GM19452 (cell line): ENCODE results near the gene CILP2.

Experiments used
- ATAC-seq: cut with Tn5 transposase; IDR thresholded peaks from one replicate; pipeline ENCODE4 v1.9.1; 2021; ENCODE audit not compliant: unreplicated experiment

CILP2 gene

DNA sequence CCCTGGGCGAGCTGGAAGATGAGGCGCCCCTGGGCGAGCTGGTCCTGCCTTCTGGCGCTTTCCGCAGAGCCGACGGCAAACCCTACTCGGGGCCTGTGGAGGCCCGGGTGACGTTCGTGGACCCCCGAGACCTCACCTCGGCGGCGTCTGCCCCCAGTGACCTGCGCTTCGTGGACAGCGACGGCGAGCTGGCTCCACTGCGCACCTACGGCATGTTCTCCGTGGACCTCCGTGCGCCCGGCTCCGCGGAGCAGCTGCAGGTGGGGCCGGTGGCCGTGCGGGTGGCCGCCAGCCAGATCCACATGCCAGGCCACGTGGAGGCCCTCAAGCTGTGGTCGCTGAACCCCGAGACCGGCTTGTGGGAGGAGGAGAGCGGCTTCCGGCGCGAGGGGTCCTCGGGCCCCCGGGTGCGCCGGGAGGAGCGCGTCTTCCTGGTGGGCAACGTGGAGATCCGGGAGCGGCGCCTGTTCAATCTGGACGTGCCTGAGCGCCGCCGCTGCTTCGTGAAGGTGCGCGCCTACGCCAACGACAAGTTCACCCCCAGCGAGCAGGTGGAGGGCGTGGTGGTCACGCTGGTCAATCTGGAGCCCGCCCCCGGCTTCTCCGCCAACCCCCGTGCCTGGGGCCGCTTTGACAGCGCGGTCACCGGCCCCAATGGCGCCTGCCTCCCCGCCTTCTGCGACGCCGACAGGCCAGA is 6.3 kb downstream of the CILP2 start:
- no peak for ATAC-seq

- no peak for ATAC-seq
These were observed 7.0 kb downstream of the CILP2 start for GRCh38 chr19:19544954-19545591.

- ATAC-seq, result no peak
These were observed 7.6 kb downstream of the CILP2 start for GRCh38 chr19:19545707-19546106.

DNA sequence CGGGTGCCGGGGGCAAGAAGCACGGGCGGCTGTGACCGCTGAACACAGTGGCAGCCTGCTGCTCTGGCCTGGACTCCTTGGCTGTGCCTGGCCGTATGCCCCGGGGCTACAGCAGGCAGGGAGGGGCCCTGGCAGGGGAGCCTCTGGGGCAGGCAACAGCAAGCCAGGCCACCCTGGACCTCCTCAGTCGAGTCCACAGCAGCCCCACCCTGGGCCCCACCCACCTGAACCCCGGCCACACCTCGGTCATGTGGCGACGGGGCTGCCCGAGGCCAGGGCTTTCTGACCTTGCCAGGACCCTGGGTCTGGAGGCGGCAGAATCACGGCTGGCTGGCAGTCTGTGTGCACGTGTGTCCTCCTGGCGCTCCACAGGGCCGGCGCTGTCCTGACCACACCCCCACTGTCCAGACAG is 8.7 kb downstream of the CILP2 start:
- no peak for ATAC-seq

DNA sequence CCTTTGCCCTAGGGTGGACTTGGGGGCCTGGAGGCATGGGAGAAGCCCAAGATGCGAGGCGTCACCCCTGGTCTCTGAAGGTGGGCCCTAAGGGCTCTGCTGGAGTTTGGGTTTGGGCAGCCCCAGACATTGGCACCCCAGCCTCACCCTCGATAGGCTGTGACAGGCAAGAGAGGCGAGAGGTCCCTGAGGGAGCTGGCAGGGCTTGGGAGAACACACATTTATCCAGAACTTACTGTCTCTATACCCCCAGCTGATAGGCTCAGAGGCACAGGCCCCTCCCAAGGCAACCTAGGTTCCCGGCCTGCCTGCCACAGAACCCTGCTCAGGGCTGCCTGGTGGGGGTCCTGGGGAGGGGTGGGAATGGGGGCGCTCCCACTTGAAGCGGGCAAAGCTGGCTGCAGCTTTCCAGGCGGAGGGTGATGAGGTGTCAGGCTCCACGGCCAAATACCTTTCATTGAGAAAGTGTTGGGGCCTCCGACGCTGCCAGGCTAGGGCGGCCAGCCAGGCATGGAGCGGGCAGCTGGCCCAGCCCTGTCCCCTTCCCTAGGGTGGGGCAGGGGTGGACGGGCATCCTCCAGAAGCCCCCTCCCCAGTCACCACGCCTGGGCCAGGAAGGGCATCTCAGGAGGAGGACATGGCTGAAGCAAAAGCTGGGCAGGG is 9.7 kb downstream of the CILP2 start:
- no peak for ATAC-seq

- no peak for ATAC-seq
These were observed 11.1 kb downstream of the CILP2 start for GRCh38 chr19:19548915-19549759.

DNA sequence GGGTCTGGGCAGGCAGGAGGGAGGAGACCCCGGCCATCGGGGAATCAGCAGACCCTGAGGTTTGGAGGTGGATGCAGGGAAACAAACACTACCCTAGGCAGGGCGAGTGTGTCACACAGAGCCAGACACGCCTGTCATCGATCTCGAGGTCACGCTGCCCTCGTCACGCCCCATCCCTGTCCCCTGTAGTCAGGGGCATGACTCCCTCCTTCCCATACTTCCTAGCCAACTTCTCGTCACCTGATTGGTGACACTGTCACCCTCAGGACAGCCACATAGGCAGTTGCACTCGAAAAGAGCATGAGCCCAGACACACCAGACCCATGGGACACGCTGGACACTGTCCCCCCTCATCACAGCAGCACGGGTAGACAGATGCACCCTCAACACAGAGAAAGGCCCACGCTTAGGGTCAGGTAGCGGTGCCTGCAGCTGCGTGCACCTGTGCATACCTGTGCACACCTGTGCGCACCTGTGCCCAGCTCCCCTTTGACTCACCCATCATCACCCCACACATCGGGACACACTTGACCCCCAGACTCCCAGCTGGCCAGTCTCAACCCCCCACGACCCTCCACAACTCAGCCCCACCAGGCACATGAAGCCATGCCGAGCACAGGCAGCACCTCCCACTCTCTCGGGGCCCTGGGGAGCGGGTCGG is 11.9 kb downstream of the CILP2 start:
- no peak for ATAC-seq

DNA sequence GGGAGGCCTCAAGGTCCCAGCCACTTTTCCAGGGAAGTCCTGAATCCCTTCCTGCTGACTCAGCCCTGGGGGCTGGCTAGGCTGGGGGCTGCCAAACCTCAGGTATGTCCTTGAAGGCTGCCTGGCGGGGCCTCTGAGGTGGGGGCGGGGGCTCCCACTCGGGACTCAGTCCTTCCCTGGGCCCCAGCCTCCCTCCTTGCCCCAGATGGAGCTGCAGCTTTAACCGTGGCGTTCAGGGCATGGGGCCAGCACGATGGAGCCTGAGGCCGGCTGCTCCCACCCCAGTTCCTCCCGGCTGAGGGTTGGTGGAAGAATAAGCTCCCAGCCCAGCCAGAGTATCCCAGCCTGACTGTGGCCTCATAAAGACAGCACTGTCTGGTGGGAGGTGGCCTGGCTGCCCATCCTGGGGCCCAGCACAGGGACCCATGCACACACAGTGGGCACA is 12.4 kb downstream of the CILP2 start:
- ATAC-seq, result no peak

GRCh38 chr19:19550972-19551852 is 13.1 kb downstream of the CILP2 start:
- ATAC-seq, result no peak

DNA sequence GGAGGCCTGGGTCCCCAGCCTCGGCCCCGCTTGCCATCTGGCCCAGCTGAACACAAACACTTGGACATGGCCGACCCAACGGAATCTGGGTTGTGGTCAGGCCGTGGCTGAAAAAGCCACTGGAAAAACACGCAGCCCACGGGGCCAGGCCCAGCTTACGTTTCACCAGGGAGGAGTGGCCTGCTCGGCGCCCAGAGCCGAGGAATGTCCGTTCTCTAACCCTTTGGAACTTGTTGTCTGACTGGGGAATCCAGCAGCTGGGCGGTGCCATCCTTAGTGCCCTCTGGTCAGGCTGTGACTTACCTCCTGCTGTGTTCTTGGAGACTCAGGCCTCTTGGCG is 13.8 kb downstream of the CILP2 start:
- no peak for ATAC-seq

DNA sequence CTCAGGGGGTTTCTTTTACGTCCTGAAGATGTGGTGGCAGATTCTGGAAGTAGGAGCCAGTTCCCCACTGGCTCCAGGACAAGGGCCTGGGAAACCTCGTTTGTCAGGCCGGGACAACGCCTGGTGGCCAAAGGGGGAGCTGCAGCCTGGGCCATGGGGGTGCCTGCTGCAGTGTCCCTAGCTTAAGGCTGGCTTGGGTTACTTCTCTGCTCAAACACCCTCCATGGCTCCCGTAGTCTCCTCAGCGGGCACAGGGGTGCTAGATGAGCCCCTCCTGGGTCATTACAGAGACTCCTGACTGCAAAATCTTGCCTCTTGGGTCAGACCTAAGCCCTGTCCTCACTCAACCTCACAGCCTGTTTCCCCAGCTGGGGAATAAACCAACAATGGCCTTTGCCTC is 14.7 kb downstream of the CILP2 start:
- no peak for ATAC-seq

GRCh38 chr19:19553670-19554069 is 15.6 kb downstream of the CILP2 start:
- ATAC-seq, result no peak

DNA sequence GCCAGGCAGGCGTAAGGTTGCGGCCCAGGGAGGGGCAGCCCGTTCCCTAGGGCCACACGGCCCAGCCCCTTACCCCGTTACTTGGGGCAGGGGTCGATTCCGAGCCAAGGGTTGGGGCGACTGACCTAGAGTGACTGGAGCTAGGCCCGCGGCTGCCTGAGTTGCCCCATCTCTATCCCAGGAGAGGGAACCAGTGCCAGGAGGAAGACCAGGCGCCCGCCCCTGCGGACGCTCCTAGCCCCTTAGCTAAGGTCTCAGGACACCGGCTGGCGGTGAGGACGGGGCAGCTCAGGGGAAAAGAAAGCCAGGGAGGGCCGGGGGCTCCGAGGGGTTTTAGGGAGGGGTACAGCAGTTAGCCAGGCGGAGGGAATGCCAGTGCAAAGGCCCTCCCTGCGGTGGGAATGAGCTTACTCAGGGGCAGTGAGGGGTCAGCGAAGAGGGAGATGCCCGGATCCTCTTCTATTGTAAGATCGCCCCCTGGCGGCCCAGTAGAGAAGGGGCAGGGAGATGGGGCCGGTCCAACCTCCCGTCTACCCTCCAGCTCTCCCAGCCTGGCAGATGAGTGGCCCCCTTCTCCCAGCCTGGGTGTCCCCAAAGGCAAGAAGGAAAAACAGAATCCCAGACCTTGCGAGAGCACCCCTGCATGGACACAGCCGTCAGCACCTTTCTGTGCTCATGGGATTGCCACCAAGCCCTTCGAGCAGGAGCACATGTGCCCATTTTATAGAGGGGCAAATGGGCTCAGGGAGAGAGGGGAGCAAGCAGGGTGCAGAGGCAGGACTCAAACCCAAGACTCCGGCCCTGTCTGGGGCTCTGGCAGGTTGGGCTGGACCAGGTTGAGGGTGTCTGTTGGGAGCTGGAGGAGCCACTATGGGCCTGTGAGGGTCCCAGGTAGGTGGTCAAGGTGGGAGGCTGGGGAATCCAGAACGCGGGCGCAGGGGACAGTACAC is 16.3 kb downstream of the CILP2 start:
- no peak for ATAC-seq

GRCh38 chr19:19558055-19558454 is 20.0 kb downstream of the CILP2 start:
- no peak for ATAC-seq

- ATAC-seq, result no peak
These were observed 20.6 kb downstream of the CILP2 start for GRCh38 chr19:19558636-19559035.

DNA sequence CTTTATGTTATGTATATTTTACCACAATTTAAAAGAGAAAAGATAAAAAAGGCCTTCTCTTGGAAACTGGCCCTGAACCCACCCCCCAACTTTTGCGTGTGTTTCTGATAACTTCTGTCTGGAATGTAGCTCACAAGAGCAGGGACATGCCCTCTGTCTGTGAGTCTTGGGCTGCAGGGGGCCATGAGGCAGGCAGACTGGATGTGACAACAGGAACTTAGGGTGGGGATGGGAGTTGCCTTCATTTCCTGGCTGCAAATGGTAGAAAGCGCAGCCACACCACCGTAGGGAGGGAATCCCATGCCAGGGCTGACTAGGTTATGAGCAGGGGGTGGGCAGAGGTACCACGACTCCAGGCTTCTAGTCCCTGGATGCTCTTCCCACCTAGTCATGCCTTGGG is 21.9 kb downstream of the CILP2 start:
- ATAC-seq, result no peak

GRCh38 chr19:19561946-19562664 is 24.0 kb downstream of the CILP2 start:
- ATAC-seq, result no peak

DNA sequence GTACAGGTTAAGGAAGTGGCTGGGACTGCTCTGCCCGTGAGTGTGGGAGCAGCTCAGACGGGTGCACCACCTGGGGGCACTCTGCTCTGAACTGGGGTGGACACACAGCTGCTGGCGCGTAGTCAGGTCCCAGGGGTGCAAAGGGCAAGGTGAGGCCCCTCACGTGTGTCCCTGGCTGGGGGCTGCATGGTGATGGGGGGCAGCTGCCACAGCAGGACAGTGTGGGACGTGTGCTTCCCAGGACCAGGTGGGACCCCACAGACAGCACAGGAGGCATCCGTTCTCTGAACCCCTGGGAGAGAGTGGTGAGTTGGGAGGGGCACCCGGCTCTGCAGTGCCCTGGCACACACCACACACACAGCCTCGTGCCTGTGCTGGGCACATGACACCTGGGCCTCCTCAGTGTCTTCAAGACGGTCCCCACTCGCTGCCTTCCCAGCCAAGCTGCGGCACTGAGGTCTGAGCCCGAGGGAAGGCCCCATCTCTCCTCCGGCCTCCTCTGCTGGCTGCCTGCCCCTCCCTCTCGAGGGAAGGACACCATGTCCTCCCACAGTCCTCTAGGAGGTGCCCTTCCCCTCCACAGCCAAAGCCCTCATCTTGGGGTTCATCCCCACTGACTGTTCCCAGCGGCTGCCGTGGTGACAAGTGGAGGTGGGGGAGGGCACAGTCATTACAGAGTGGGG is 24.7 kb downstream of the CILP2 start:
- ATAC-seq, result no peak
